ENCODE measurements around the gene RPS21.

DNA sequence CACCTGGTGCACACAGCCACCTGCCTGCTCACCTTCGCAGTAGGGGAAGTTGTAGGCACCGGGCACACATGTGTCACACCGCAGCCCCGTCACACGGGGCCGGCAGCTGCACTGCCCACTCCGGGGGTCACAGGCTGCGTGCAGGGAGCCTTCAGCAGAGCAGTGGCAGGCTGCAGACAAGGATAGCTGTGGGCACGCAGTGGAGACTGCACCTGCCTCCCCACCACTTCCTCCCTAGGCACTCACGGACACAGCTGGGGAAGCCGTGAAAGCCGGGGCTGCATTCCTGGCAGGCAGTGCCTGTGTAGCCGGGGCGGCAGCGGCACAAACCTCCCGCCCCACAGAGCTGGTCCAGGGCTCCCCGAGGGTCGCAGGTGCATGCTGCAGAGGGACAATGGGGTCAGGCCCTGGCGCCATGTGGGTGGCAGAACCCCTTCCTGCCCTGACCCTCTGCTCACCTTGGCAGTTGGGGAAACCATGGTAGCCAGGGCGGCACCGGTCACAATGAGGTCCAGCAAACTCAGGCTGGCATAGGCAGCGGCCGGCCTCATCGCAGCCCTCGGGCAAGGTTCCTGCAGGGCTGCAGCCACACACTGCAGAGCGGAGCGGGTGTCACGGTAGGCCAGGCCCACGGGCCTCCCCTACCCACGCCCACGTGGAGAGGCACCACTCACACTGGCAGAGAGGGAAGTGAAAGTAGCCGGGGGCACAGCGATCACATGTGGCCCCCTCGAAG lies 49.2 kb upstream of the RPS21 start:
- no peak for TF ChIP-seq POLR2AphosphoS5 (IDR thresholded peaks at IDR 0.05; ENCODE audit: borderline replicate concordance, low read depth, low read length)
- TF ChIP-seq EZH2 (IDR thresholded peaks at IDR 0.05) = no peak
- no peak for TF ChIP-seq FOXP2 (optimal IDR thresholded peaks at IDR 0.05; ENCODE audit: control extremely low read depth, extremely low read length, insufficient read depth)

Data from SK-N-MC (cell line).